Measurements from ENCODE around the gene EPN1. TPM values are rescaled to one million over a fixed set of nuclear protein-coding genes. Genes with fewer than 3 reads are reported as not detected.
A peak's percentile ranks its signal among the peaks of the same experiment; 100 is the strongest.

The EPN1 gene
- 100 to 1,000 TPM in 1 of 4 donors, 10 to 100 TPM in 3; 44.8 to 165 (median 70.2) TPM for total RNA-seq

GRCh38 chr19:55674841-55675660 lies at the start of gene EPN1:
Gene EPN1, plus strand, starts transcription at chr19:55675226. Its CDS starts 3,402 bp downstream, at chr19:55678628.
- no peaks in the 10 kb centered on the region for H3K9me3 ChIP-seq
- H3K36me3 ChIP-seq = peaks cover 0 to 65% of the 10 kb centered on the region in 2 donors
- peak; percentile 97 for ATAC-seq
- H3K27ac ChIP-seq = peak within 1 kb of the TSS; percentile 56 to 95 (median 92)
- TF ChIP-seq, protein P1, sequence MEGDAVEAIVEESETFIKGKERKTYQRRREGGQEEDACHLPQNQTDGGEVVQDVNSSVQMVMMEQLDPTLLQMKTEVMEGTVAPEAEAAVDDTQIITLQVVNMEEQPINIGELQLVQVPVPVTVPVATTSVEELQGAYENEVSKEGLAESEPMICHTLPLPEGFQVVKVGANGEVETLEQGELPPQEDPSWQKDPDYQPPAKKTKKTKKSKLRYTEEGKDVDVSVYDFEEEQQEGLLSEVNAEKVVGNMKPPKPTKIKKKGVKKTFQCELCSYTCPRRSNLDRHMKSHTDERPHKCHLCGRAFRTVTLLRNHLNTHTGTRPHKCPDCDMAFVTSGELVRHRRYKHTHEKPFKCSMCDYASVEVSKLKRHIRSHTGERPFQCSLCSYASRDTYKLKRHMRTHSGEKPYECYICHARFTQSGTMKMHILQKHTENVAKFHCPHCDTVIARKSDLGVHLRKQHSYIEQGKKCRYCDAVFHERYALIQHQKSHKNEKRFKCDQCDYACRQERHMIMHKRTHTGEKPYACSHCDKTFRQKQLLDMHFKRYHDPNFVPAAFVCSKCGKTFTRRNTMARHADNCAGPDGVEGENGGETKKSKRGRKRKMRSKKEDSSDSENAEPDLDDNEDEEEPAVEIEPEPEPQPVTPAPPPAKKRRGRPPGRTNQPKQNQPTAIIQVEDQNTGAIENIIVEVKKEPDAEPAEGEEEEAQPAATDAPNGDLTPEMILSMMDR (IDR thresholded peaks at IDR 0.05) = peak in 1 of 4 experiments; percentile 10
- TF ChIP-seq EP300 (IDR thresholded peaks at IDR 0.05) = no peak
- peak; percentile 39 to 54 for TF ChIP-seq POLR2A (IDR thresholded peaks at IDR 0.05)
- peak; percentile 83 for TF ChIP-seq POLR2AphosphoS5 (IDR thresholded peaks at IDR 0.05)
- no peaks in the 10 kb centered on the region for H3K27me3 ChIP-seq
- WGBS, 2 donors (ENCODE audit: low coverage in 1 of 2) = 0% methylated on average over 5 of the region's 101 CpGs; no CpG with 5 or more reads in 1 of the 2 donors
- H3K4me1 ChIP-seq = peaks cover 0 to 75% (median 25%) of the 10 kb centered on the region in 3 donors
- H3K4me3 ChIP-seq = peak within 1 kb of the TSS; percentile 72 to 98

DNA sequence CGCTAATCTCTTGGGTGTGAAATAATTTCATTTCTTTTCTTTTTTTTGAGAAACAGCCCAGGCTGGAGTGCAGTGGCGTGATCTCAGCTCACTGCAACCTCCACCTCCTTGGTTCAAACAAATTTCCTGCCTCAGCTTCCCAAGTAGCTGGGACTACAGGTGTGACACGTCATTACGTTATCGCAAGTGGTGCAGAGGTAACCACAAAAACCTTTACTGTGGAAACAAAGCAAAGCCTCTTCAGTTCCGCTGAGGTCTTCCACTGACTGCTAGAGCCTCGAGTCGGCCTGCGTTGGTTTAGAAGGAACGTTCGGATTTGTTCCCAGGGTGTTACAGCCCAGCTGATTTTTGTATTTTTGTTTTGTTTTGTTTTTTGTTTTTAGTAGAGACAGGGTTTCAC lies 48.7 kb upstream of the EPN1 start:
- TF ChIP-seq POLR2AphosphoS5 (IDR thresholded peaks at IDR 0.05) (no peak), EP300 (IDR thresholded peaks at IDR 0.05) (no peak), POLR2A (IDR thresholded peaks at IDR 0.05) (no peak)
- TF ChIP-seq, protein P1 (IDR thresholded peaks at IDR 0.05) = no peak
- no peak overlapping the region for H3K4me3 ChIP-seq
- ATAC-seq = no peak
- H3K9me3 ChIP-seq = no peaks in the 10 kb centered on the region
- H3K36me3 ChIP-seq = peaks cover 0 to 14% of the 10 kb centered on the region in 2 donors
- H3K4me1 ChIP-seq = peaks cover 0 to 20% (median 0%) of the 10 kb centered on the region in 3 donors
- WGBS, 2 donors (ENCODE audit: low coverage in 1 of 2) = 81 to 89% methylated on average over 7 to 11 of the region's 11 CpGs
- H3K27me3 ChIP-seq = no peaks in the 10 kb centered on the region
- H3K27ac ChIP-seq = no peak overlapping the region

- Histone ChIP-seq H3K4me1 (peaks cover 2 to 47% (median 23%) of the 10 kb centered on the region in 3 donors), H3K27me3 (no peaks in the 10 kb centered on the region), H3K9me3 (no peaks in the 10 kb centered on the region), H3K27ac (peak overlapping the region; percentile 25 to 78 (median 72)), H3K36me3 (no peaks in the 10 kb centered on the region), H3K4me3 (no peak overlapping the region)
- peak; percentile 72 for ATAC-seq
- no peak for TF ChIP-seq POLR2A (IDR thresholded peaks at IDR 0.05)
- TF ChIP-seq, protein P1 (IDR thresholded peaks at IDR 0.05) = peak; percentile 84 to 94 (median 89)
- TF ChIP-seq POLR2AphosphoS5 (IDR thresholded peaks at IDR 0.05) = no peak
- 0 to 64% methylated on average over 1 to 2 of the region's 3 CpGs for WGBS, 2 donors (ENCODE audit: low coverage in 1 of 2)
Measured at GRCh38 chr19:55632463-55632834, 42.6 kb upstream of the EPN1 start.

- Histone ChIP-seq H3K4me3 (no peak overlapping the region), H3K9me3 (no peaks in the 10 kb centered on the region), H3K27ac (peak overlapping the region in 3 of 4 donors; percentile 95 to 100 (median 96)), H3K36me3 (no peaks in the 10 kb centered on the region), H3K4me1 (peaks cover 2 to 61% (median 30%) of the 10 kb centered on the region in 3 donors), H3K27me3 (no peaks in the 10 kb centered on the region)
- no peak for ATAC-seq
- TF ChIP-seq POLR2A (IDR thresholded peaks at IDR 0.05) (no peak), POLR2AphosphoS5 (IDR thresholded peaks at IDR 0.05) (no peak), EP300 (IDR thresholded peaks at IDR 0.05) (no peak)
- TF ChIP-seq, protein P1 (IDR thresholded peaks at IDR 0.05) = no peak
- WGBS, 2 donors (ENCODE audit: low coverage in 1 of 2) = 59 to 74% methylated on average over 4 to 8 of the region's 8 CpGs
Measured at GRCh38 chr19:55633861-55634260, 41.2 kb upstream of the EPN1 start.
